HFFc6 (cell line): Measurements from ENCODE around the gene SRP14. TPM values are rescaled to one million over a fixed set of nuclear protein-coding genes. Genes with fewer than 3 reads are reported as not detected.

Source experiments
- DNase-seq: peaks from one replicate; pipeline ENCODE4 v3.0.0-alpha.2; 2018
- H3K27ac Mint-ChIP-seq: 2 replicates; pipeline ENCODE4 v1.8.0; 2020; ENCODE audit warnings: mild to moderate bottlenecking, mixed read lengths
- H3K27me3 Mint-ChIP-seq: 2 replicates; pipeline ENCODE4 v1.8.0; 2021; ENCODE audit warnings: mild to moderate bottlenecking, moderate library complexity, mixed read lengths; ENCODE audit not compliant: insufficient read depth
- H3K36me3 Mint-ChIP-seq: 2 replicates; pipeline ENCODE4 v1.8.0; 2021; ENCODE audit warnings: low read depth, mixed read lengths
- H3K4me1 Mint-ChIP-seq: 2 replicates; pipeline ENCODE4 v1.8.0; 2020; ENCODE audit warnings: low read depth, mixed read lengths
- H3K4me3 Mint-ChIP-seq: 2 replicates; pipeline ENCODE4 v1.8.0; 2020; ENCODE audit warnings: mild to moderate bottlenecking, moderate library complexity, mixed read lengths
- H3K9me3 Mint-ChIP-seq: 2 replicates; pipeline ENCODE4 v1.8.0; 2020; ENCODE audit warnings: mild to moderate bottlenecking, mixed read lengths
- total RNA-seq, 6 experiments: library from RNA; stranded (reverse); fragmentation: NEBNext Ultra II Directional; extraction: Animal tissue kit (Norgen Biotek cat#: 25700); gene quantifications; 2 replicates in 1 of 6; 3 replicates in 5 of 6; pipeline ENCODE4 v1.2.3, GENCODE V29; 2021
- TF ChIP-seq, protein P1 (sequence below): fragments of 200-600 bp; sonication (generic); IDR thresholded peaks from 2 replicates; pipeline ENCODE4 v1.5.0; 2021; ENCODE audit warnings: antibody characterized with exemption, mild to moderate bottlenecking

Gene SRP14
- total RNA-seq, 6 experiments from 2014 or later, result 177 to 227 (median 212) TPM

DNA sequence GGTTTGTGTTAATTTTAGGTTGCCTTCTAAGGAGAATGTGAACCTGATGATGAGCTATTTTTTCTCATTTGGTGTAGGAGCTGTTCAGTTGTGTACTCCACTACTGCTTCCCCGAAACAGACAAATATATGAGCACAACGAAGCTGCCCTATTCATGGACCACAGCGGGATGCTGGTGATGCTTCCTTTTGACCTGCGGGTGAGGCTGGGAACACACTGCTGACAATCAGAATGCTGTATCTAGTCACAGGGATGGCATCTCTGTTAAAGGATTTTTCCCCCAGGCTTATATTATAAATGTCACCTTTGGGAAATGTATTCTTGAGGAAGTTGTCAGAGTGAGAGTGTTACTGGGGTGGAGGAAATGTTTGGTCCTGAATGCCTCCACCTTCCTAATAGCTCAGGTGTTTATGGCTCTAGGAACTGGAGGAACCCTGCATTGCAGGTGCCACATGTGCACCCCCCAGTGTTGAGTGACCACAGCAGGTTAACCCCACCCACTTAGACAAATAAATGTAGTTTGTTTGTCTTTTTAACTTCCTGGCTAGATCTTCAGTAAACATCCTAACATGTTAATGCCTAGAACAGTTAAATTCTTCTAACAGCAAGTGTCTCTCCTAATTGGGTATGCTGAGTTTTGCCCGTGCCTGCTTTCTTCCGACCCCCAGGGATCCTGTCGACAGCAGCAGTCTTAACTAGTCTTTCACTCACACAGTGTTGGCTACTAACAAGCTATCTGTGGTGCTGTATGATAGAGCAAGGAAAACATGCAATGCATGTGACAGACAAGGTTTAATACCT is 35.7 kb downstream of the SRP14 start:
- Mint-ChIP-seq H3K9me3 (no peaks in the 10 kb centered on the region), H3K27me3 (no peaks in the 10 kb centered on the region; the same call in 1 of the 2 replicates), H3K36me3 (peaks cover 36% of the 10 kb centered on the region), H3K4me1 (peaks cover 43% of the 10 kb centered on the region), H3K27ac (peak overlapping the region; percentile 15; the same call in 1 of the 2 replicates), H3K4me3 (no peak overlapping the region)
- TF ChIP-seq, protein P1, sequence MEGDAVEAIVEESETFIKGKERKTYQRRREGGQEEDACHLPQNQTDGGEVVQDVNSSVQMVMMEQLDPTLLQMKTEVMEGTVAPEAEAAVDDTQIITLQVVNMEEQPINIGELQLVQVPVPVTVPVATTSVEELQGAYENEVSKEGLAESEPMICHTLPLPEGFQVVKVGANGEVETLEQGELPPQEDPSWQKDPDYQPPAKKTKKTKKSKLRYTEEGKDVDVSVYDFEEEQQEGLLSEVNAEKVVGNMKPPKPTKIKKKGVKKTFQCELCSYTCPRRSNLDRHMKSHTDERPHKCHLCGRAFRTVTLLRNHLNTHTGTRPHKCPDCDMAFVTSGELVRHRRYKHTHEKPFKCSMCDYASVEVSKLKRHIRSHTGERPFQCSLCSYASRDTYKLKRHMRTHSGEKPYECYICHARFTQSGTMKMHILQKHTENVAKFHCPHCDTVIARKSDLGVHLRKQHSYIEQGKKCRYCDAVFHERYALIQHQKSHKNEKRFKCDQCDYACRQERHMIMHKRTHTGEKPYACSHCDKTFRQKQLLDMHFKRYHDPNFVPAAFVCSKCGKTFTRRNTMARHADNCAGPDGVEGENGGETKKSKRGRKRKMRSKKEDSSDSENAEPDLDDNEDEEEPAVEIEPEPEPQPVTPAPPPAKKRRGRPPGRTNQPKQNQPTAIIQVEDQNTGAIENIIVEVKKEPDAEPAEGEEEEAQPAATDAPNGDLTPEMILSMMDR, result no peak
- no peak for DNase-seq

DNA sequence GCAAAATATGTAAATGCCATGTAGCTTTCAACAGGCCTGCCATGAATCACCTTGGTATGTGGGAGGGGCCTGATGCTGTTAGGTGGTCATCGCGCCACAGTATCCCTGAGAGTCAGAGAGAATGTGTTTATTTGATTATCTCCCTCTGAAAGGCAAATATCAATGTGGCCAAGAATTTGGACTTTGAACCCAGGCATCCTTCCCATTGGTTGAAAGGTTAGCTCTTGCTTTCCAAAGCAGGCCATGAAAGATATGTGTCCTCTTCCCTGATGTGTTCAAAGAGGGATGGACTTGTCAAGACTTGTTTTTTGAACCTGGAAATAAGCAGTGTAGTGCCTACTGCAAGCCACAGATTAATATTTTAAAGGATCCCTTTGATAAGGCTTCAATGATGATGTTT is 36.7 kb downstream of the SRP14 start:
- peaks cover 38% of the 10 kb centered on the region for H3K36me3 Mint-ChIP-seq
- H3K4me1 Mint-ChIP-seq, result peaks cover 43% of the 10 kb centered on the region
- no peak overlapping the region for H3K27ac Mint-ChIP-seq
- no peak for DNase-seq
- no peaks in the 10 kb centered on the region for H3K9me3 Mint-ChIP-seq
- TF ChIP-seq, protein P1, result no peak
- H3K4me3 Mint-ChIP-seq, result no peak overlapping the region
- no peaks in the 10 kb centered on the region; the same call in 1 of the 2 replicates for H3K27me3 Mint-ChIP-seq

DNA sequence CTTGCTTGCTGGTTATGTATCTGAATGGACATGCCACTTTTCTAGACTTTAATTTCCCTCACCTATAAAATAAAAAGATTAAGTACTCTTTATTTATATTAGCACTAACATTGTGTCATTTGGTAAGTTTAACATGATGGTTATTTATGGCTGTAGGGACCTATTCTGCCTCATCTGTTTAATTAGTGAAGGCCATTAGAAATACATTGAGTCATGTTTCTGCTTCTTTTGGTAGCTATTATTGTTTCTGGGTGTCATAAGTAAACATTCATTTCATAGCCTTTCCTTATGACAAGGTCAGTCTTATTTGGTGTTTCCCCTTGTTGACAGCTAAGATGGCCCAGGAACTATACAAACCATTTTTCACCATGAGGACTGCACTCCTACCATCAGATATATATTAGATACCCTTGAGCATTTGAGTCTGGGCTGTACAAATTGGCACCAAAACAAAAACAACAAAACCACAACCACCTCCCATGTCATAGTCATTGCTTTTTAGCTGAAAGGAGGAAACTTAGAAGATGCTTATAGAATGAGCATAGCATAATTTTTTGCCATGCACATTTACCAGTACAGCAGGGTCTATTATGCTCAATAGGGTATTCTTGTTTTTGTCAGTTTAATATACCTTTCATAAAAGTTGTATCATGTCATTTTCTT is 39.3 kb downstream of the SRP14 start:
- no peak for DNase-seq
- Mint-ChIP-seq H3K9me3 (no peaks in the 10 kb centered on the region), H3K4me3 (no peak overlapping the region), H3K27ac (no peak overlapping the region), H3K36me3 (peaks cover 56% of the 10 kb centered on the region), H3K4me1 (peaks cover 43% of the 10 kb centered on the region), H3K27me3 (no peaks in the 10 kb centered on the region; the same call in none of the 2 replicates)
- TF ChIP-seq, protein P1, result no peak

DNA sequence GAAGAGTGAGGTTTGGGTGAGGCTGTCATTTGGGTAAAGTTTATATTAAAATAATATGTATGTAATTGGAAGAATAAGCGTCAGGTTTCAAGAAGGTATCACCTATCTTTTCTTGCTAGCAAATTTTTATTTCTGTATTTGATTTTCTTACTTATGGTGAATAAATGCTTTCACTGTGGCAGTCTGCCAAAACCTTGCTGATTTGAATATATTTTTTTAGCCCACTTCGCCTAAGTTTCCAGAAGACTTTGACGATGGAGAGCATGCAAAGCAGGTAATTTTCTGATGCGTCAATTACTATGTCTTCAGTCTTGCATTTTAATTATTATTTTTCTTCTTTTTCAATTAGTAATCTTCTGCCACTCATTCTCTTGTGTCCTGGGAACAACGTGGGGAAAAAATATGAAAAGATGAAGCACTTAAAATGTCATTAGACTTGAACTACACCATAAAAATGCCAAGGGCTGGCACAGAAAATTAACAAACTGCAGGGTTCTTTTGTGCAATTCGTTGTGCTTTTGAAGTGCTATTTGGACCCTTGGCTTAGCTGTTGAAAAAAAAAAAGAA is 40.4 kb downstream of the SRP14 start:
- H3K36me3 Mint-ChIP-seq, result peaks cover 59% of the 10 kb centered on the region
- H3K4me1 Mint-ChIP-seq, result peaks cover 43% of the 10 kb centered on the region
- no peak overlapping the region for H3K4me3 Mint-ChIP-seq
- TF ChIP-seq, protein P1, result no peak
- no peak for DNase-seq
- H3K9me3 Mint-ChIP-seq, result no peaks in the 10 kb centered on the region
- no peaks in the 10 kb centered on the region; the same call in 1 of the 2 replicates for H3K27me3 Mint-ChIP-seq
- no peak overlapping the region for H3K27ac Mint-ChIP-seq

DNA sequence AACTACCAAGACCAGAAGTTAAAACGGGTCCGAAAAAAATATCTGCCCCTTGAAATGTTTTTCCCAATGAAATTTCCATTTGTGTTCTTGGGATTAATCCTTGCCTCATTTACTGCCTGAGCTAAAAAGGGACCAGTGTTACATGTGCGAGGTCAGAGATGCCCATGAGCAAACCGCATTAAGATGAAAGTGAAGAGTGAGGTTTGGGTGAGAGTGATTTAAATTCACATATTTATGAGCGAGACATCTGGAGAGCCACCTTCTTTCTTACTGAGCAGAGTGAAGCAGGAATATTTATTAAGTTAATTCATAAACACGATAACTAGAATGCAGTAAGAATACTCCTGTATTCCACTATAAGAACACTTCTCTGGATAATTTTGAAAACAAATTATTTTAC is 41.3 kb downstream of the SRP14 start:
- TF ChIP-seq, protein P1, result no peak
- H3K9me3 Mint-ChIP-seq, result no peaks in the 10 kb centered on the region

More for the DNA sequence above, 41.3 kb downstream of the SRP14 start:
- H3K27ac Mint-ChIP-seq, result no peak overlapping the region
- H3K36me3 Mint-ChIP-seq, result peaks cover 63% of the 10 kb centered on the region
- peaks cover 43% of the 10 kb centered on the region for H3K4me1 Mint-ChIP-seq
- no peaks in the 10 kb centered on the region; the same call in 1 of the 2 replicates for H3K27me3 Mint-ChIP-seq
- DNase-seq, result no peak
- no peak overlapping the region for H3K4me3 Mint-ChIP-seq
